GM23338 (cell line): ENCODE data around the gene OR6V1. TPM values are rescaled to one million over a fixed set of nuclear protein-coding genes. Genes with fewer than 3 reads are reported as not detected.
"Not testable (repeated sequence)": the region's sequence is repeated elsewhere in the genome, so short reads cannot be mapped to it uniquely, and the experiment has no call there.

Source experiments
- ATAC-seq: fragments of 200-7000 bp; cut with Tn5 transposase; 3 replicates; pipeline ENCODE4 v1.9.1; 2020
- DNase-seq: peaks from one replicate; pipeline ENCODE4 v3.0.0-alpha.2; 2015; ENCODE audit warnings: low spot score
- H2AFZ ChIP-seq: fragments of 200-600 bp; sonication (generic); 2 replicates; pipeline ENCODE4 v1.8.0; 2016; ENCODE audit warnings: antibody characterized with exemption, mild to moderate bottlenecking, moderate library complexity
- H3F3A ChIP-seq: fragments of 200-600 bp; sonication (generic); replicated peaks from 2 replicates; pipeline ENCODE4 v1.8.0; 2017; ENCODE audit warnings: antibody characterized with exemption, mixed run types, low read depth
- H3K27ac ChIP-seq: fragments of 200-600 bp; sonication (generic); 2 replicates; pipeline ENCODE4 v1.6.1; 2016; ENCODE audit warnings: low read depth
- H3K27me3 ChIP-seq: fragments of 200-600 bp; sonication (generic); 2 replicates; pipeline ENCODE4 v1.8.0; 2016; ENCODE audit warnings: mild to moderate bottlenecking, mixed run types, moderate library complexity; ENCODE audit not compliant: insufficient read depth
- H3K36me3 ChIP-seq: fragments of 200-600 bp; sonication (generic); 2 replicates; pipeline ENCODE4 v1.8.0; 2016; ENCODE audit warnings: mild to moderate bottlenecking; ENCODE audit not compliant: insufficient read depth
- H3K4me1 ChIP-seq: fragments of 200-600 bp; sonication (generic); 2 replicates; pipeline ENCODE4 v1.8.0; 2016; ENCODE audit warnings: mild to moderate bottlenecking, moderate library complexity; ENCODE audit not compliant: insufficient read depth
- H3K4me2 ChIP-seq: fragments of 200-600 bp; sonication (generic); 2 replicates; pipeline ENCODE4 v1.7.1; 2017; ENCODE audit warnings: mixed run types
- H3K4me3 ChIP-seq: fragments of 200-600 bp; sonication (generic); 2 replicates; pipeline ENCODE4 v1.6.1; 2016; ENCODE audit warnings: mixed run types
- H3K79me2 ChIP-seq: fragments of 200-600 bp; sonication (generic); replicated peaks from 2 replicates; pipeline ENCODE4 v1.8.0; 2017; ENCODE audit warnings: mild to moderate bottlenecking; ENCODE audit not compliant: insufficient read depth
- H3K9me2 ChIP-seq: fragments of 200-600 bp; sonication (generic); 2 replicates; pipeline ENCODE4 v1.8.0; 2017; ENCODE audit not compliant: insufficient read depth
- H4K20me1 ChIP-seq: fragments of 200-600 bp; sonication (generic); replicated peaks from 2 replicates; pipeline ENCODE4 v1.8.0; 2017; ENCODE audit warnings: mild to moderate bottlenecking; ENCODE audit not compliant: insufficient read depth
- H3K27ac Mint-ChIP-seq: 2 replicates; pipeline ENCODE4 v1.8.0; 2020; ENCODE audit warnings: inconsistent platforms, mild to moderate bottlenecking, moderate library complexity, mixed read lengths
- H3K27me3 Mint-ChIP-seq: 3 replicates; pipeline ENCODE4 v1.8.0; 2022; ENCODE audit warnings: low read depth, mild to moderate bottlenecking, moderate library complexity, mixed read lengths, inconsistent platforms; ENCODE audit not compliant: insufficient read depth, poor library complexity
- H3K36me3 Mint-ChIP-seq: 3 replicates; pipeline ENCODE4 v1.8.0; 2021; ENCODE audit warnings: low read depth, mild to moderate bottlenecking, inconsistent platforms, moderate library complexity, mixed read lengths
- H3K4me1 Mint-ChIP-seq: 3 replicates; pipeline ENCODE4 v1.8.0; 2020; ENCODE audit warnings: mild to moderate bottlenecking, inconsistent platforms, mixed read lengths
- H3K4me3 Mint-ChIP-seq: 3 replicates; pipeline ENCODE4 v1.8.0; 2021; ENCODE audit warnings: moderate library complexity, mild to moderate bottlenecking, inconsistent platforms, mixed read lengths
- H3K9me3 Mint-ChIP-seq: 3 replicates; pipeline ENCODE4 v1.8.0; 2020; ENCODE audit warnings: moderate library complexity, mild to moderate bottlenecking, inconsistent platforms, mixed read lengths
- polyA plus RNA-seq: library from polyadenylated mRNA; unstranded; fragments of >200 nt; fragmentation: Nextera tagmentation; extraction: Ambion mirVana; gene quantifications from 2 replicates; pipeline ENCODE4 v1.2.1, GENCODE V29; 2016
- total RNA-seq: library from RNA; depleted of rRNA; stranded (reverse); fragments of >200 nt; shearing (Covaris generic); gene quantifications from 2 replicates; pipeline ENCODE4 v1.2.3, GENCODE V29; 2014; rRNA removed

OR6V1 gene
- total and polyA plus RNA-seq, 2 experiments from 2014 or later, result not detected

- H3K79me2 ChIP-seq, H3K27me3 ChIP-seq, H3F3A ChIP-seq, H3K9me2 ChIP-seq, H3K4me1 Mint-ChIP-seq, H3K4me3 ChIP-seq, H3K4me2 ChIP-seq, H3K4me1 ChIP-seq, H3K36me3 ChIP-seq, H3K4me3 Mint-ChIP-seq, H3K27me3 Mint-ChIP-seq, H3K36me3 Mint-ChIP-seq, H2AFZ ChIP-seq, H3K27ac Mint-ChIP-seq, DNase-seq, H3K27ac ChIP-seq, ATAC-seq, H4K20me1 ChIP-seq: not testable (repeated sequence)
- peaks cover 27% of the 10 kb centered on the region for H3K9me3 Mint-ChIP-seq
Measured at GRCh38 chr7:143099579-143099978, 47.4 kb downstream of the OR6V1 start.

Other genes with a start within 250 kb of the OR6V1 start
- gene EPHB6, start 197.3 kb upstream of the OR6V1 start, total RNA-seq, result 18.1 and 20.8 TPM in 2 replicates
- 27.5 and 33.2 TPM in 2 replicates for gene EPHB6, start 197.3 kb upstream of the OR6V1 start, polyA plus RNA-seq
- 0.43 and 0.80 TPM in 2 replicates for gene TRPV6, start 166.6 kb upstream of the OR6V1 start, total RNA-seq
- 0.08 and 0.17 TPM in 2 replicates for gene TRPV6, start 166.6 kb upstream of the OR6V1 start, polyA plus RNA-seq
- not detected in 2 replicates for gene TRPV5, start 118.6 kb upstream of the OR6V1 start, total RNA-seq
- gene TRPV5, start 118.6 kb upstream of the OR6V1 start, polyA plus RNA-seq, result not detected in 2 replicates
- gene LLCFC1, start 112.9 kb upstream of the OR6V1 start, total RNA-seq, result not detected in 2 replicates
- not detected in 2 replicates for gene LLCFC1, start 112.9 kb upstream of the OR6V1 start, polyA plus RNA-seq
- 3.6 TPM in 1 of 2 replicates, not detected in the other for gene KEL, start 90.0 kb upstream of the OR6V1 start, total RNA-seq
- 1.2 TPM in 2 replicates for gene KEL, start 90.0 kb upstream of the OR6V1 start, polyA plus RNA-seq
- 2.6 TPM in 1 of 2 replicates, not detected in the other for gene OR9A2, start 25.2 kb upstream of the OR6V1 start, total RNA-seq
- gene OR9A2, start 25.2 kb upstream of the OR6V1 start, polyA plus RNA-seq, result not detected in 2 replicates
- not detected in 2 replicates for gene PIP, start 79.7 kb downstream of the OR6V1 start, total RNA-seq
- gene PIP, start 79.7 kb downstream of the OR6V1 start, polyA plus RNA-seq, result not detected in 2 replicates
- 0.21 TPM in 1 of 2 replicates, not detected in the other for gene TAS2R39, start 131.1 kb downstream of the OR6V1 start, total RNA-seq
- not detected in 2 replicates for gene TAS2R39, start 131.1 kb downstream of the OR6V1 start, polyA plus RNA-seq
- not detected in 2 replicates for gene TAS2R40, start 169.7 kb downstream of the OR6V1 start, total RNA-seq
- not detected in 2 replicates for gene TAS2R40, start 169.7 kb downstream of the OR6V1 start, polyA plus RNA-seq
- gene GSTK1, start 211.1 kb downstream of the OR6V1 start, total RNA-seq, result 26.4 and 27.3 TPM in 2 replicates
- 26.3 and 27.5 TPM in 2 replicates for gene GSTK1, start 211.1 kb downstream of the OR6V1 start, polyA plus RNA-seq
- gene TMEM139, start 232.6 kb downstream of the OR6V1 start, total RNA-seq, result 2.3 and 3.6 TPM in 2 replicates
- 1.7 and 3.3 TPM in 2 replicates for gene TMEM139, start 232.6 kb downstream of the OR6V1 start, polyA plus RNA-seq
- gene CASP2, start 236.0 kb downstream of the OR6V1 start, total RNA-seq, result 15.7 and 21.8 TPM in 2 replicates
- 13.7 and 17.7 TPM in 2 replicates for gene CASP2, start 236.0 kb downstream of the OR6V1 start, polyA plus RNA-seq